Spleen (tissue), 7 donors: ENCODE measurements around the gene ADARB1.

ENCODE experiments used
- POLR2A ChIP-seq, 3 donors: fragments of 450-650 bp; IDR thresholded peaks; one replicate each; pipeline ENCODE4 v1.5.1; 2017; ENCODE audit warnings: antibody characterized with exemption in 3 of 3, mild to moderate bottlenecking in 1 of 3
- POLR2AphosphoS5 ChIP-seq, 3 donors: sonication (generic); formaldehyde crosslinking; IDR thresholded peaks; one replicate each; pipeline ENCODE4 v1.5.1; 2017; ENCODE audit warnings: antibody characterized with exemption in 3 of 3
- TF ChIP-seq, protein P1 (sequence below), 11 experiments: fragments of 200-600 bp in 7 of 11; fragments of 450-650 bp in 4 of 11; sonication (generic) in 4 of 11; IDR thresholded peaks in 8 of 11; conservative IDR thresholded peaks in 3 of 11; 1 replicate in 7 of 11; 2 replicates in 4 of 11; pipeline versions ENCODE4 v1.4.0 to v1.8.0; 2016 to 2021; ENCODE audit warnings: antibody characterized with exemption in 11 of 11, inconsistent platforms in 4 of 11, mild to moderate bottlenecking in 1 of 11
- donor health status: DM: no; HTN: no; CAD: no; lungs with moderate emphysema.
- donor health status: DM: no; HTN: no; CAD: no.
- donor health status: DM: no; HTN: no; CAD: no.

DNA sequence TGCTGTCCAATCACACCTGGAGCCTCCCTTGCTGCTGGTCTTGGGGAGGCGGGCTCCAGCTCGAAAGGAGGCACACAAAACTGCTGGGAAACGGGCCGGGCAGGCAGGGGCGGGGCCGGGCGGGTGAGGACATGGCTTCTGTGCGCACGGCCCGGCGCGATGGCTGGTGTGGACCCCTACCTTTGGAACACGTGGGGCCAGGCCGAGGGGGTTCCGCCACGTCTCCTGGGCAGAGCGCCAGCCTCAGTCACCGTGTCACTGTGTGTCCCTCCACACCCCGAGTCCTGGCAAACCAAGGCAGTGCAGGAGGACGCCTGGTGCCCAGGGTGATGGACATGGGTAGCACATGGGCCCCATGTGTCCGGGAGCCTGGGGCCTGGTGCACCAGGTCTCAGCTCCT lies 42.0 kb upstream of the ADARB1 start:
- TF ChIP-seq, protein P1, sequence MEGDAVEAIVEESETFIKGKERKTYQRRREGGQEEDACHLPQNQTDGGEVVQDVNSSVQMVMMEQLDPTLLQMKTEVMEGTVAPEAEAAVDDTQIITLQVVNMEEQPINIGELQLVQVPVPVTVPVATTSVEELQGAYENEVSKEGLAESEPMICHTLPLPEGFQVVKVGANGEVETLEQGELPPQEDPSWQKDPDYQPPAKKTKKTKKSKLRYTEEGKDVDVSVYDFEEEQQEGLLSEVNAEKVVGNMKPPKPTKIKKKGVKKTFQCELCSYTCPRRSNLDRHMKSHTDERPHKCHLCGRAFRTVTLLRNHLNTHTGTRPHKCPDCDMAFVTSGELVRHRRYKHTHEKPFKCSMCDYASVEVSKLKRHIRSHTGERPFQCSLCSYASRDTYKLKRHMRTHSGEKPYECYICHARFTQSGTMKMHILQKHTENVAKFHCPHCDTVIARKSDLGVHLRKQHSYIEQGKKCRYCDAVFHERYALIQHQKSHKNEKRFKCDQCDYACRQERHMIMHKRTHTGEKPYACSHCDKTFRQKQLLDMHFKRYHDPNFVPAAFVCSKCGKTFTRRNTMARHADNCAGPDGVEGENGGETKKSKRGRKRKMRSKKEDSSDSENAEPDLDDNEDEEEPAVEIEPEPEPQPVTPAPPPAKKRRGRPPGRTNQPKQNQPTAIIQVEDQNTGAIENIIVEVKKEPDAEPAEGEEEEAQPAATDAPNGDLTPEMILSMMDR (IDR thresholded peaks at IDR 0.05 in 8 of 11, conservative IDR thresholded peaks at IDR 0.05 in 3 of 11): no peak
- TF ChIP-seq POLR2A (IDR thresholded peaks at IDR 0.05): no peak
- no peak for TF ChIP-seq POLR2AphosphoS5 (IDR thresholded peaks at IDR 0.05)
